Endometrial microvascular endothelial cells (primary cell): ENCODE data around the gene RGS9. TPM values are rescaled to one million over a fixed set of nuclear protein-coding genes. Genes with fewer than 3 reads are reported as not detected.

Experiments
- in situ Hi-C: cut with HindIII; loops from 2 replicates; pipeline ENCODE4 v1.10.0; 2017; ENCODE audit warnings: low sequenced_read_pairs, low pct_unique_long_range_greater_than_20kb; ENCODE audit errors: inconsistent ontology term
- total RNA-seq: library from RNA; depleted of rRNA; stranded (reverse); fragments of >200 nt; gene quantifications from one replicate; pipeline ENCODE4 v1.2.3, GENCODE V29; 2015; ENCODE audit errors: inconsistent ontology term

The RGS9 gene
- total RNA-seq, 1 donor from 2014 or later, result not detected

DNA sequence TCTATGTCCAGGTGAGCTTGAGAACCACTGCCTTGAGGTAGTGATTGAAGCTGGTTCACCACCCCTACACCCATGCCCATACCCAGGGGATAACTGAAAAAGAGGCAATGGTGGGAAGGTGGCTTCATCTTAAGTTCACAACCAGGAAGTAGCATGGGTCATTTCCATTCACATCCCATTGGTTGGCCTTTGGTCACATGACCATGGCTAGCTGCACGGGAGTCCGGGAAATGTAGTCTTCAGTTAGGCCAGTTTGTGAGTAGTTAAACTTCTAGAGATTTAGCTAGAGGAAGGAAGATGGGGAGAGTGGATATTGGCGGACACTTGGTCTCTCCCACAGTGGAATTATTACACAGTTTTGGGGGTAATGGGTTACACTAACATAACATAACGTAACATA is 92.9 kb downstream of the RGS9 start:
- in situ Hi-C loops, result no loop called here

DNA sequence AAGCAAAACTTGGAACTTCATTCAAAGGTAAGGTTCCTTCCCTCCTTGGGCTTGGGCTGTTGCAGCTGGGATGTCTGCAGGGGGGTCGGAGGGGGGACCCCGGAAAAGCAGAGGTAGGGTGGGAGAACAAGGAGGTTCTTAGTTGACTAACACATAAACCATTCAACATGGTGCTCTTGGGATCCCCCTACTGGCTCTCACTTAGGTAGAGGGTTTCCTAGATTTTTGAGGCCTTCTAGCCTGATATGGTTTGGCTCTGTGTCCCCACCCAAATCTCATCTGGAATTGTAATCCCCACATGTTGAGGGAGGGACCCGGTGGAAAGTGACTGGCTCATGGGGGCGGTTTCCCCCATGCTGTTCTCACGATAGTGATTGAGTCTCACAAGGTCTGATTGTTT is 93.9 kb downstream of the RGS9 start:
- in situ Hi-C loops, result no loop called here

DNA sequence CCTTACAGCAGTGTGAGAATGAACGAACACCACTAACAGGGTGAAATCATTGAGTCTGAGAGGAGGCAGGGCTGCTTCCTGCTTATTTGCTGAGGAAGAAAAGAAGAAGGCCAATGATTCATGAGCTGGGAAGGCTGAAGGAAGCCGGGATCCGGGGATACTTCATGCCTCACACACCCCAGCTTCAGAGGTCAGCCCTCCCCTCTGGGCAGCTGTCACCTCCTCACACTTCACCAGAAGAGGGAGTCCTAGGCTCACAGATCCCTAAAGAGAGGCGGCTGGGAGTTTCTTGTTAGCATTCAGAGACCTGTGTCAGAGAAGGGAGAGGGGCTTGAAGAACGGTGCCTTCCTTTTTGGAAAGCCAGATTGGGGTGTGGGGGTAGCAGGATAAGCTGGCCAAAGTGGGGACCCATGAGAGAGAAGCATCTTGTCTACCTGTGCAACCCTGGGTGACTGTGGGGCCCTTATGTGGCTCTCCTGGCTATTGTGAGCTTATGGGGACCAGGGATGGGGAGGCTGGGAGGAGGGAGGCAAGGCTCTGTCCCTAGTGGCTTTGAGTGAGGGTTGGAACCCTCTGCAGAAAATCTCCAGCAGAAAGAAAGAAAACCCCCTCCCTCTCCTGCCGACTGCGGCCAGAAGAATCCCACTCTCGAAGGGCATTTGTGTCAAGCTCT is 94.6 kb downstream of the RGS9 start:
- in situ Hi-C loops, result no loop called here

DNA sequence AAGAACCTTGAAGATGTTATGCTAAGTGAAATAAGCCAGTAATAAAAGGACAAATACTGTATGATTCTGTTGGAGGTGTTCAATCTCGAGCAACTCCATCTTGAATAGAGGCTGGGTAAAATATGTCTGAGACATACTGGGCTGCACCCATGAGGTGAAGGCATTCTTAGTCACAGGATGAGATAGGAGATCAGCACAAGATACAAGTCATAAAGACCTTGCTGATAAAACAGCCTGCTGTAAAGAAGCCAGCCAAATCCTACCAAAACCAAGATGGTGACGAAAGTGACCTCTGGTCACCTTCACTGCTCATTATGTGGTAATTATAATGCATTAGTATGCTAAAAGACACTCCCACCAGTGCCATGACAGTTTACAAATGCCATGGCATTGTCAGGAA is 98.1 kb downstream of the RGS9 start:
- in situ Hi-C loops, result no loop called here

GRCh38 chr17:65236321-65236720 is 99.2 kb downstream of the RGS9 start:
- in situ Hi-C loops, result no loop called here

DNA sequence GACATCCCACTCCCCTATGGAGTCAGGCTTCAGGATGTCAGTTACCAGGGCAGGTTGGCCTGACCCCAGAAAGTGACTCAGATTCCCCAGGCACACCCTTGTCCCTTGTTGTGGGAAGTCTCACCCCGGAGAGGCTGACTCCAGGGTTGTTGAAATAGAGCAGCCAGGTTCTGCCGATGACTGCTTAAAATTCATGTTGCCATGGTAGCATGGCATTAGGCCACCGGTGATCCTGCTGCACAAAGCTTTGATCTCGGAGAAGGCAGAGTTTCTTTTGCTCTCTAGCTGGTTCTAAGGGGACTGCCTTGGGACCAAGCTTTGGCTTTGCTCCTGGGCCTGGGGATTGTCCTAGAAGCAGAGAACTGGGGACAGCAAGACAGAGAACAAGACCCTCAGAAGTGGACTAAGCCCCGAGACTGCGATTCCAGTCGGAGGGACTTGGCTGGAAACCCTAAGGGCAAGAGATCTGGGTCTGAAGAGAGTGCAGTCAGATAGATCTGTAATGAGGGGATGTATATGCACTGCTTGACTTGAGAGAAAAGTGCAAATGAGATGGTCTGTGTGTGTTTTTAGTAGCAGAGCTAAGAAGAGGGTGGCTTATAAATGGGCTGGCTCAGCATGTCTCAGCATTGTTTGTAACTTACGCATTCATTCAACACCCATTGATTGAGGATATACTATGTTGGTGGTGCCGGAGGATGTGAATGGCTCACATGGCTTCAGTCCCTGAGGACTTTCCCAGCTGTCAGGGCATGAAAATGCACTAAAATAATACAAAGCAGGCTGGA is 106.9 kb downstream of the RGS9 start:
- in situ Hi-C loops, result no loop called here

DNA sequence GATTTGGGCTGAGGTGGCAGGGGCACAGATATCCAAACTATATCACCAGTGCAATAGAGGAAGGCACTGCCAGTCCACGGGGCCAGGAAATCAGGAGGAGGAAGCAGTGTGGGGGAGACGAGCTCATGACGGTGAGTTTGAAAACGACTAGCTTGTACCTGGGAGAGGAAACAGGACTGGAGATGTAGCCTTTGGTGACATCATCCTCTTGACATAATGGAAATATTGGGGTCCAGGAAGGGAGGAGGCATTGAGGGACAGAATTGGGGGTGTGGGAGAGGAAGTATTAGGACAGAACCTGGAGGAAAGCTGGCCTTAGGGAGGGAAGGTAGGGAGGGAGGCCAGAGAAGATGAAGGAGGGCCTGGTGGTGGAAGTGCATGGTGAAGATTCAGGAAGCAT is 109.1 kb downstream of the RGS9 start:
- in situ Hi-C loops, result no loop called here

- in situ Hi-C loops, result no loop called here
Observed at GRCh38 chr17:65249774-65250173, 112.6 kb downstream of the RGS9 start.

GRCh38 chr17:65254166-65254565 is 117.0 kb downstream of the RGS9 start:
- in situ Hi-C loops, result no loop called here

DNA sequence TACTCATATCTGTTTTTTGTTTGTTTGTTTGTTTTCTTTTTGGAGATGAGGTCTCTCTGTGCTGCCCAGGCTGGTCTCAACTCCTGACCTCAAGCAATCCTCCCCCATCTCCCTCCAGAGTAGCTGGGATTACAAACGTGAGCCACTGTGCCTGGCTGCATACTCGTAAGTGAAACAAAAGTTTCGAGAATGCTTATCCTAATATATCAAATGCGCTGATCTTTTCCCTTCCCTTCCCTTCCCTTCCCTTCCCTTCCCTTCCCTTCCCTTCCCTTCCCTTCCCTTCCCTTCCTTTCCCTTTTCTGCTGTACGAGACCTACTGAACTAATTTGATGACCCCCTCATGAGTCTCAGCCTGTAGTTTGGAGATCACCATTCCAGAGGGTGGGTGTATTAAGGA is 122.1 kb downstream of the RGS9 start:
- in situ Hi-C loops, result no loop called here

GRCh38 chr17:65259696-65260485 is 122.7 kb downstream of the RGS9 start:
- in situ Hi-C loops, result no loop called here

DNA sequence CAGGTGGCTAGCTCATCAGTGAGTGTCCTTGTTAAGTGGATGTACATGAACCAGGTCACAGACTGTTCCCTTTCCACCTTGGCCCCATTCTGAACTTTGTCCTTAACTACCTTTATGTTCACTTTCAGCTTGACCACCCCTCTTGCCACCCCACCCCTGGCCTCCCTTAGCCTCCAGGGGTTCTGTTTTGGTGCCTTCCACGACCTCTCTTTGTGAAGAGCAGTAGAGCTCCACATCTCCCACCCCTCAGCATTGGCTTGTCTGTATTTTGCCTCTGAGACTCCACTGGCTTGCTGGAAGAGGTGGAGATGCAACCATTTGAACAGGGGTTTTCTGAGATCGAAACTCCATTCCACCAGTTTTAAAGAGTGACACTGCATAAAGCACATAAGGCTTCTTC is 123.5 kb downstream of the RGS9 start:
- in situ Hi-C loops, result no loop called here

DNA sequence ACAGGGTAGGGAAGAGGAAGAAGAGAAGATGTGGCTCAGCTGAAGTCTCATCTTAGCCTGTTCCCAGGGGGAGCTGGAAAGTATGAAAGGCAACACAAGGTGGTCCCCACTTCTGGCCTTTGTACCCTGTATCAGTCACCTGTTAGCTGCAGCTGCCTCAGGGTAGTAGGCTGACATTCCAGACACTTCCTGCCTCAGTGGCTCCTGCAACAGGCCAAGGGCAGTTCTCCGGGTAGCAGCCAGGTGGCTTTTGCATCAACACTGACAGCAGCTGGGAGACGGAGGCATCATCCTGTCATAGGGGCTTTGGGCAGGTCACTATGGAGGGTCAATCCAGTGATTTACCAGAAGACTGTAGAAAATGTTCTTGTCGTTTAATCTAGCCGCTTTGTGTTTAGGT is 124.0 kb downstream of the RGS9 start:
- in situ Hi-C loops, result no loop called here

DNA sequence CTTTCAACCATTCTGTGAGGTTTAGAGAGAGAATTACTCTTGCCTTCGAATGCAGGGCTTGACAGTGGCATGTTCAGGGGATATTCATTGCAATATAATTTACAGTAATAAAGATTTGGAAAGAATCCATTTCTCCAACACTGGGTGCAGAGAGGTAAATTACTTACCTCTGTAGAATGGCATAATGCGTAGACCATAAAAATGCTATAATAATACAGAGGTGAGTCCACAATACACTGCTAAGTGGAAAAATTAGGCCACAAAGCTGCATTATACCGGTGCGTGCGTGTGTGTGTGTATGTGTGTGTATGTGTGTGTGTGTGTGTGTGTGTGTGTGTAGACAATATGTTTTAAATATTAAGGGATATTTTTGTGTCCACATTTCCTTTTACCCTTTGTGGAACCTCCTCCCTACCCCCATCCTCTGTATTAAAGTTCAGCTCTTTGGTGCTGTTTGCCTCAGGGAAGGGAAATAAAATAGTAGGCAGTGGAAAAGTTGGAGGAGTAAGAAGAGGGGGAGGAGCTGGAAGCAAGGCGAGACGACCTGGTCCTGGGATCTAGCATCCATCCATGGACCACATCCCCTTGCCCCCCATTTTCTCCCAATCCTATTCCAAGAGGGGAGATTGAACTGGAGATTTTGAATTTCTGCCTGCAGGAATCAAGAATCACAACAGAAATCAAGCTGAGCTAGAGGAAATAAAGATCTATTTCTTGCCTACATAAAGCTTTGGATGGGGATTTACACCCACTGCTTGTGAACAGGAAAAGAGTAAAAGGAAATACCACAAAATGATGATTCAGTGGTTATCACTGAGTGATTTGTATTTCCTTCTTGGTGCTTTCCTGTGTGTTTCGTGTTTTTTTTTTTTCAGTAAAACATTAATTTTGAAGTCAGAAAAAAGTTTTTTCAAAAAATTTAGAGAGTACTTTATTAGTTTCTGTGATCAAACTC is 124.8 kb downstream of the RGS9 start:
- in situ Hi-C loops, result no loop called here

- in situ Hi-C loops, result no loop called here
Observed at GRCh38 chr17:65265276-65265675, 128.1 kb downstream of the RGS9 start.

- in situ Hi-C loops, result no loop called here
Observed at GRCh38 chr17:65268832-65269231, 131.7 kb downstream of the RGS9 start.

- in situ Hi-C loops, result no loop called here
Observed at GRCh38 chr17:65270499-65271253, 133.5 kb downstream of the RGS9 start.

DNA sequence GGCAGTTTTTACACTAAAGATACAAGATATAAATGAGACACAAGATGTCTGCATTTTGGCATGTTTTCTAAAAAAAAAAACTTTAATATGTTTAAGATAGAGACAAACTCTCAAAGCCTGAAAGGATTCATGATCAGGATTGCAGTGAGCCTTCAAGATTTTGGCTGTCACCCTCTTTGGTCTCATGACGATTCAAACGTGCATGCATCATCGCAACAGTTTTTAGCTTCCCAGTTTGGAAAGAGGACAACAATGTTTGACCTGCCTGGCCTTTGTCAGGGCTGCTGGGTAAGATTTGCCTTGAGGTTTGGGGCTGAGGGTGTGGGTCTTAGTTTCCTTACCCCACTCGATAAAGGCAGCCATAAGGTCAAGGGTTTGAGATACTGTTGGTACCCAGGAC is 134.1 kb downstream of the RGS9 start:
- in situ Hi-C loops, result no loop called here
